Adrenal gland (tissue), 5 donors: Measurements from ENCODE around the gene STARD13.

ENCODE experiments used
- POLR2A ChIP-seq, 2 donors: fragments of 450-650 bp; IDR thresholded peaks; one replicate each; pipeline ENCODE4 v1.6.1; 2017; ENCODE audit warnings: antibody characterized with exemption in 2 of 2, mild to moderate bottlenecking in 2 of 2, moderate library complexity in 1 of 2
- TF ChIP-seq, protein P1 (sequence below), 6 experiments: fragments of 450-650 bp in 4 of 6; fragments of 200-600 bp in 2 of 6; sonication (generic) in 1 of 6; IDR thresholded peaks; 1 replicate in 5 of 6; 2 replicates in 1 of 6; pipeline versions ENCODE4 v1.5.1 to v1.8.0; 2016 to 2021; ENCODE audit warnings: antibody characterized with exemption in 6 of 6, mild to moderate bottlenecking in 2 of 6, moderate library complexity in 1 of 6
- donor health status: DM: no; HTN: no; CAD: no.

DNA sequence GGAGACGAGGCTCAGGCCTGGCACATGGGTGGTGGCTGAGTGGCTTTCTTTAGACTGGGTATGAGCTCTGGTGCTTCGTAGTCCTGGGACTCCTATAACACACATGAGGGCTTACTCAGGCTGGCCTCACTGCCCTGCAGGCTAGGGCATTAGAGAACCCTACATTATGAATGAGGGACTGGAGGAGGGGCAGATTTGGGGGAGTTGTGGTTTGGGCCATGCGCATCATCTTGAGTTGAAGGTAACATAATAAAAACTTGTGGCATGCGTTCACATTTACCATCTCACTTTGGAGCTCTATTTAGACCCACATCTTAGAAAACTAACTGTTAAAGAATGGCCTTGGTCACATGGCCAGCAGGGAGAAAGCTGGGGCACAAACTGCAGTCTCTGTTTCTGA lies 54.2 kb downstream of the STARD13 start:
- TF ChIP-seq, protein P1, sequence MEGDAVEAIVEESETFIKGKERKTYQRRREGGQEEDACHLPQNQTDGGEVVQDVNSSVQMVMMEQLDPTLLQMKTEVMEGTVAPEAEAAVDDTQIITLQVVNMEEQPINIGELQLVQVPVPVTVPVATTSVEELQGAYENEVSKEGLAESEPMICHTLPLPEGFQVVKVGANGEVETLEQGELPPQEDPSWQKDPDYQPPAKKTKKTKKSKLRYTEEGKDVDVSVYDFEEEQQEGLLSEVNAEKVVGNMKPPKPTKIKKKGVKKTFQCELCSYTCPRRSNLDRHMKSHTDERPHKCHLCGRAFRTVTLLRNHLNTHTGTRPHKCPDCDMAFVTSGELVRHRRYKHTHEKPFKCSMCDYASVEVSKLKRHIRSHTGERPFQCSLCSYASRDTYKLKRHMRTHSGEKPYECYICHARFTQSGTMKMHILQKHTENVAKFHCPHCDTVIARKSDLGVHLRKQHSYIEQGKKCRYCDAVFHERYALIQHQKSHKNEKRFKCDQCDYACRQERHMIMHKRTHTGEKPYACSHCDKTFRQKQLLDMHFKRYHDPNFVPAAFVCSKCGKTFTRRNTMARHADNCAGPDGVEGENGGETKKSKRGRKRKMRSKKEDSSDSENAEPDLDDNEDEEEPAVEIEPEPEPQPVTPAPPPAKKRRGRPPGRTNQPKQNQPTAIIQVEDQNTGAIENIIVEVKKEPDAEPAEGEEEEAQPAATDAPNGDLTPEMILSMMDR (IDR thresholded peaks at IDR 0.05), result no peak
- TF ChIP-seq POLR2A (IDR thresholded peaks at IDR 0.05), result no peak
